A549 treated with DMSO at 1 μM for 4 hours (cell line): ENCODE data around the gene SLAIN1. TPM values are rescaled to one million over a fixed set of nuclear protein-coding genes. Genes with fewer than 3 reads are reported as not detected.

Experiments
- total RNA-seq: library from RNA; stranded (reverse); fragments of 200-300 nt; extraction: Qiagen RNA extraction; gene quantifications from 5 replicates; pipeline ENCODE4 v1.2.3, GENCODE V29; 2022; ENCODE audit warnings: low read depth

Gene SLAIN1
- total RNA-seq = 0.53 to 1.0 TPM (median 0.55 TPM) in 5 replicates

DNA sequence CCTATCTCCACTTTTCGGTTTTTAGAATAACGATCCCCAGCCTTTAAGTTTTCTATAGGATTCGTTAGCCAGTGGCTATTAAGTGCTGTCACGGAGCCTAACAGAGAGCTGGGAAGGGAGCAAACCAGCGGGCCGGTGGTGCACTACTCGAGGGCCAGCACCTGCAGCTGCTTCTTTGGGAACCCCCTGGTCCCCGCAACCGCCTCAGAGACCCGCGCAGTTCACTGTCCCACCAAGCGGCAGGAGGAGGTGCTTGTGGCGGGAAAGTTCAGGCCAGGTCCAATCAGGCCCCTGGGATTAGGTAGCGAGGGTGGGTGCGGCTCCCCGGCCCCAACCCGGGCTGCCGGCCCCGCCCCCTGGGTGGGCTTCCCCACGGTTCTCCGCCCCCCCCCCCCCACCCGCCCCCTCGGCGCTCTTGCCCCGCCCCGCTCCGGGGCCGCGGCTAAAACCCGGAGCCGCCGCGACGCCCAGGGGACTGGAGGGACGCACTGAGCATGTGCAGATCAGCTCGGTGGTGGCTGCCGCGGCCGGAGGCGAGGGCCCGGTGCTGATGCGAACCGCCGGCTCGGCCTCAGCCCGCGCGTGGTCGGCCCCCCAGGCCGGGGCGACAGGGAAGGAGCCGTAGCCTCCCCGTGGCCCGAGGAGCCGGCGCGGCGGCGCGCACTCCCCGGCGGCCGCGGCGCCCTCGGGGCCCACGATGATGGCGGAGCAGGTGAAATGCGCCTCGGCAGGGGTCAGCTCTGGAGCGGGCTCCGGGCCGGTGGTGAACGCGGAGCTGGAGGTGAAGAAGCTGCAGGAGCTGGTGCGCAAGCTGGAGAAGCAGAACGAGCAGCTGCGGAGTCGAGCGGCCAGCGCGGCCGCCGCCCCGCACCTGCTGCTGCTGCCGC is at the start of gene SLAIN1:
Gene SLAIN1 (plus strand): TSS at position 471 of the 887 bp plus-strand sequence. CDS start 227 bp downstream, at position 698.

Other genes with a start within 250 kb of the SLAIN1 start
- gene SCEL, start 162.0 kb upstream of the SLAIN1 start, total RNA-seq = 0.40 to 0.72 TPM (median 0.63 TPM) in 5 replicates
- not detected in 5 replicates for gene EDNRB, start 221.1 kb downstream of the SLAIN1 start, total RNA-seq